ENCODE results near the gene RET.

DNA sequence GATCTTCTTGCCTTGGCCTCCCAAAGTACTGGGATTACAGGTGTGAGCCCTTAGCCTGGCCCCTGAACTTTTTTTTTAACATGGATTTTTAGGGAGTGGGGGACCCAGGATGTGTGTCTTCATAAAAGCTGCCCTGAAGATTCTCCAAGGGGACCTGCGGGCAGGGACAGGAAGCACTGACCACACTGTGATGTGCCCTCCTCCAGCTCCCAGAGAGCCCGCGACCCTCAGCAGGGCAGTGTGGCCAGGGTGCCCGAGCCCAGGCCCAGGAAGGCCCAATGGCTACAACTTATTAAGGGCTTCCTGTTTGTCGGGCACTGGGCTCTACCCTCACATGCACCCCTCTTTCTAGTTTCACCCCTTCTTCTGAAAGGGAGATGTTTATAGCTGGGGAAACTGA, 2.5 kb upstream of the RET start:
- no peak for TF ChIP-seq ZNF837 (tag by site-specific recombination; IDR thresholded peaks at IDR 0.05)
- TF ChIP-seq KLF9 (tag by site-specific recombination; IDR thresholded peaks at IDR 0.05; ENCODE audit: low read depth): no peak
- TF ChIP-seq KLF16 (tag by site-specific recombination; IDR thresholded peaks at IDR 0.05): no peak
- TF ChIP-seq BCL11A (tag by site-specific recombination; IDR thresholded peaks at IDR 0.05; ENCODE audit: low read depth): no peak
- TF ChIP-seq, protein P1, sequence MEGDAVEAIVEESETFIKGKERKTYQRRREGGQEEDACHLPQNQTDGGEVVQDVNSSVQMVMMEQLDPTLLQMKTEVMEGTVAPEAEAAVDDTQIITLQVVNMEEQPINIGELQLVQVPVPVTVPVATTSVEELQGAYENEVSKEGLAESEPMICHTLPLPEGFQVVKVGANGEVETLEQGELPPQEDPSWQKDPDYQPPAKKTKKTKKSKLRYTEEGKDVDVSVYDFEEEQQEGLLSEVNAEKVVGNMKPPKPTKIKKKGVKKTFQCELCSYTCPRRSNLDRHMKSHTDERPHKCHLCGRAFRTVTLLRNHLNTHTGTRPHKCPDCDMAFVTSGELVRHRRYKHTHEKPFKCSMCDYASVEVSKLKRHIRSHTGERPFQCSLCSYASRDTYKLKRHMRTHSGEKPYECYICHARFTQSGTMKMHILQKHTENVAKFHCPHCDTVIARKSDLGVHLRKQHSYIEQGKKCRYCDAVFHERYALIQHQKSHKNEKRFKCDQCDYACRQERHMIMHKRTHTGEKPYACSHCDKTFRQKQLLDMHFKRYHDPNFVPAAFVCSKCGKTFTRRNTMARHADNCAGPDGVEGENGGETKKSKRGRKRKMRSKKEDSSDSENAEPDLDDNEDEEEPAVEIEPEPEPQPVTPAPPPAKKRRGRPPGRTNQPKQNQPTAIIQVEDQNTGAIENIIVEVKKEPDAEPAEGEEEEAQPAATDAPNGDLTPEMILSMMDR (tag by site-specific recombination; IDR thresholded peaks at IDR 0.05): no peak
- TF ChIP-seq, protein P2, sequence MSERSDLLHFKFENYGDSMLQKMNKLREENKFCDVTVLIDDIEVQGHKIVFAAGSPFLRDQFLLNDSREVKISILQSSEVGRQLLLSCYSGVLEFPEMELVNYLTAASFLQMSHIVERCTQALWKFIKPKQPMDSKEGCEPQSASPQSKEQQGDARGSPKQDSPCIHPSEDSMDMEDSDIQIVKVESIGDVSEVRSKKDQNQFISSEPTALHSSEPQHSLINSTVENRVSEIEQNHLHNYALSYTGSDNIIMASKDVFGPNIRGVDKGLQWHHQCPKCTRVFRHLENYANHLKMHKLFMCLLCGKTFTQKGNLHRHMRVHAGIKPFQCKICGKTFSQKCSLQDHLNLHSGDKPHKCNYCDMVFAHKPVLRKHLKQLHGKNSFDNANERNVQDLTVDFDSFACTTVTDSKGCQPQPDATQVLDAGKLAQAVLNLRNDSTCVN (tag by site-specific recombination; optimal IDR thresholded peaks at IDR 0.05): no peak

All from HEK293 (cell line).